ENCODE measurements around the gene RIPOR2. TPM values are rescaled to one million over a fixed set of nuclear protein-coding genes. Genes with fewer than 3 reads are reported as not detected.

The RIPOR2 gene
- total and polyA plus RNA-seq, 2 of the 13 experiments (the other 11 are each of a cell fraction or from before 2014, with no cell fraction given), result 0.02 to 0.05 TPM

- no TSS peak for BruUV-seq (replicated peaks)
- POLR2A ChIA-PET, result no interaction called here
- TF ChIP-seq HHEX (CRISPR knock-in tag; IDR thresholded peaks at IDR 0.05) (no peak), ZNF567 (CRISPR knock-in tag; IDR thresholded peaks at IDR 0.05; ENCODE audit: borderline replicate concordance) (no peak), CAMTA2 (CRISPR knock-in tag; IDR thresholded peaks at IDR 0.05; ENCODE audit: borderline replicate concordance) (no peak), FOXM1 (CRISPR knock-in tag; IDR thresholded peaks at IDR 0.05) (no peak), MEF2D (CRISPR knock-in tag; IDR thresholded peaks at IDR 0.05) (no peak), ASH2L (IDR thresholded peaks at IDR 0.05; ENCODE audit: insufficient read length, low read depth, low read length) (no peak), ZNF350 (CRISPR knock-in tag; IDR thresholded peaks at IDR 0.05; ENCODE audit: borderline replicate concordance, low read depth) (no peak), AHR (CRISPR knock-in tag; IDR thresholded peaks at IDR 0.05) (no peak), ZNF609 (CRISPR knock-in tag; IDR thresholded peaks at IDR 0.05; ENCODE audit: borderline replicate concordance) (no peak), MLXIP (CRISPR knock-in tag; IDR thresholded peaks at IDR 0.05; ENCODE audit: borderline replicate concordance) (no peak), DBP (CRISPR knock-in tag; IDR thresholded peaks at IDR 0.05; ENCODE audit: not compliant biosample characterization) (no peak), POGZ (CRISPR knock-in tag; IDR thresholded peaks at IDR 0.05) (no peak), ZNF33A (CRISPR knock-in tag; IDR thresholded peaks at IDR 0.05; ENCODE audit: borderline replicate concordance) (no peak)
- ATAC-seq, result no peak
- Histone ChIP-seq H3K9ac (ENCODE audit: insufficient read depth, low read depth, low read length) (no peak overlapping the region), H3K4me3 (replicated peaks in 1 of 3; ENCODE audit: insufficient read depth in 1 of 3, low read depth in 2 of 3, low read length in 3 of 3) (no peak overlapping the region), H3K4me2 (ENCODE audit: low read depth, low read length) (no peak overlapping the region), H2AFZ (ENCODE audit: low read length) (no peak overlapping the region), H3K4me1 (ENCODE audit: insufficient read depth, low read length) (peaks cover 5% of the 10 kb centered on the region; the same call in 1 of the 2 replicates), H3K79me2 (ENCODE audit: insufficient read depth, low read length) (no peaks in the 10 kb centered on the region), H4K20me1 (ENCODE audit: insufficient read depth, low read length) (no peaks in the 10 kb centered on the region), H3K9me3 (ENCODE audit: low read length) (no peaks in the 10 kb centered on the region), H3K36me3 (replicated peaks in 1 of 2; ENCODE audit: control insufficient read depth in 1 of 2, insufficient read depth in 2 of 2, low read length in 2 of 2) (no peaks in the 10 kb centered on the region), H3K27me3 (ENCODE audit: control insufficient read depth in 1 of 2, insufficient read depth in 2 of 2, low read length in 2 of 2) (peaks cover 0 to 16% of the 10 kb centered on the region in 2 experiments; a peak in 2 of 5 replicates), H3K27ac (ENCODE audit: extremely low read length, insufficient read depth, low read length) (no peak overlapping the region)
- FAIRE-seq, result no peak
- CTCF ChIA-PET (ENCODE audit: low intra/inter-chr PET ratio, low total read pairs), result no interaction called here
- intact Hi-C loops (cut with micrococcal nuclease; ENCODE audit: unreplicated experiment) (no loop called here), in situ Hi-C loops (cut with HindIII; ENCODE audit: extremely low pct_ligation_motif_present, low pct_unique_long_range_greater_than_20kb) (loop anchor here (5.0 kb wide), 2 partner anchors 133 to 213 kb away; no protein-coding TSS in a partner anchor)
- no peak for DNase-seq (ENCODE audit: low spot score)
- 30% methylated on average over 6 of the region's 6 CpGs for WGBS (ENCODE audit: low lambda C conversion rate)
Measured at GRCh38 chr6:24859608-24860200, 76.1 kb downstream of the RIPOR2 start.
